Measurements from ENCODE around the gene COPS2. TPM values are rescaled to one million over a fixed set of nuclear protein-coding genes. Genes with fewer than 3 reads are reported as not detected.
A peak's percentile ranks its signal among the peaks of the same experiment; 100 is the strongest.

The COPS2 gene
- total and polyA plus RNA-seq, 2 of the 13 experiments (the other 11 are each of a cell fraction or from before 2014, with no cell fraction given), result 37.8 to 66.3 TPM

DNA sequence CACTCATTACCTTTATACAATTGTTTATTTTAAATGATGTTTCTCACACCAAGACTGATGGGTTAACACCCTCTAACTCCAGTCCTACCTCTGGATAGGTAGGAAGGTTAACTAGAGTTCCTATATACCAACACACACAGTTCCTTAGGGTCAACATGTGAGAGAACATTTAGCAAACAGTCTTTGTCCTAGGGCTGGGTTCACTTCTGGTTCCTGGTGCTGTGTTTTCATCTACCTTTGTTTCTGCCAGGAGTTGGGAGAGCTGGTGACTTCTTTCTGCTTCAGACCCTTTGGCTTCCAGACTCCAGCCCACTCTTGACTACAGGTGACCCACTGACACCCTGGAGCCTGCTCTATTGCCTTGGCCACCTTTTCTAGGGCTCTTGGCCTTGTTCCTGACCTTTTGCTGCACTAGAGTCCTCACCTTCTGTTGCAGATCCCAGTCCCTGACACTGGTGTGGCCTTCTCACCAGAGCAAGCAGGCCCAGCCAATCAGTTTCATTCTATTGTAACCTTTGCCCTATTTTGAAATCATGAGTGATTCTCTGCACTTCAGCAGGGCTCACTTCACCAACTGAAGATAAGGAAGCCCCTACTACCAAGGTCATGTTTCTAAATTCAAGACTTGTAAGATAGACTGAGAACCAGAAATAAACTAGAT lies 59.2 kb downstream of the COPS2 start (continued):
- TF ChIP-seq JARID2 (CRISPR knock-in tag; IDR thresholded peaks at IDR 0.05; ENCODE audit: insufficient replicate concordance) (no peak), CEBPG (CRISPR knock-in tag; IDR thresholded peaks at IDR 0.05) (peak; percentile 75), PCBP2 (optimal IDR thresholded peaks at IDR 0.05; ENCODE audit: low read depth, low read length, poor library complexity, severe bottlenecking) (no peak), MEF2D (CRISPR knock-in tag; IDR thresholded peaks at IDR 0.05) (no peak), ZNF678 (CRISPR knock-in tag; IDR thresholded peaks at IDR 0.05) (no peak), ZNF446 (CRISPR knock-in tag; IDR thresholded peaks at IDR 0.05) (no peak), ZNF703 (CRISPR knock-in tag; IDR thresholded peaks at IDR 0.05; ENCODE audit: borderline replicate concordance) (no peak), FOXC1 (CRISPR knock-in tag; IDR thresholded peaks at IDR 0.05; ENCODE audit: borderline replicate concordance) (no peak), ZNF562 (CRISPR knock-in tag; IDR thresholded peaks at IDR 0.05; ENCODE audit: borderline replicate concordance) (no peak), EED (CRISPR knock-in tag; IDR thresholded peaks at IDR 0.05) (no peak), PLRG1 (conservative IDR thresholded peaks at IDR 0.05) (no peak), HOXA9 (CRISPR knock-in tag; IDR thresholded peaks at IDR 0.05; ENCODE audit: borderline replicate concordance) (no peak), ISL2 (CRISPR knock-in tag; IDR thresholded peaks at IDR 0.05) (peak; percentile 20; the same call in 1 of the 2 replicates), HOXA3 (CRISPR knock-in tag; IDR thresholded peaks at IDR 0.05) (0 out of 2 replicates have a peak, but pooled peaks have one; percentile 27), DR1 (CRISPR knock-in tag; IDR thresholded peaks at IDR 0.05) (no peak), AGO1 (IDR thresholded peaks at IDR 0.05; ENCODE audit: low read depth, low read length, poor library complexity, severe bottlenecking) (no peak), HNRNPH1 (optimal IDR thresholded peaks at IDR 0.05; ENCODE audit: low read depth, low read length) (no peak), GABPB1 (CRISPR knock-in tag; IDR thresholded peaks at IDR 0.05) (no peak), ZNF775 (CRISPR knock-in tag; IDR thresholded peaks at IDR 0.05; ENCODE audit: borderline replicate concordance) (no peak), XRCC5 (optimal IDR thresholded peaks at IDR 0.05; ENCODE audit: low read length) (no peak), ZNF883 (CRISPR knock-in tag; IDR thresholded peaks at IDR 0.05; ENCODE audit: not compliant biosample characterization) (no peak), MAFF (IDR thresholded peaks at IDR 0.05; ENCODE audit: low read depth, low read length) (no peak), AGO2 (optimal IDR thresholded peaks at IDR 0.05; ENCODE audit: low read depth, low read length) (no peak), CREM (IDR thresholded peaks at IDR 0.05) (no peak; the same call in 1 of the 2 replicates), CREM (CRISPR knock-in tag; IDR thresholded peaks at IDR 0.05) (no peak), ZNF543 (CRISPR knock-in tag; IDR thresholded peaks at IDR 0.05) (no peak), NAIF1 (CRISPR knock-in tag; IDR thresholded peaks at IDR 0.05; ENCODE audit: borderline replicate concordance) (no peak), ZNF430 (CRISPR knock-in tag; IDR thresholded peaks at IDR 0.05) (no peak), NR2F1 (CRISPR knock-in tag; IDR thresholded peaks at IDR 0.05) (peak; percentile 70 to 86), ZNF569 (CRISPR knock-in tag; IDR thresholded peaks at IDR 0.05; ENCODE audit: borderline replicate concordance) (no peak), ZNF747 (CRISPR knock-in tag; IDR thresholded peaks at IDR 0.05; ENCODE audit: borderline replicate concordance) (no peak)
- TF ChIP-seq, protein P1, sequence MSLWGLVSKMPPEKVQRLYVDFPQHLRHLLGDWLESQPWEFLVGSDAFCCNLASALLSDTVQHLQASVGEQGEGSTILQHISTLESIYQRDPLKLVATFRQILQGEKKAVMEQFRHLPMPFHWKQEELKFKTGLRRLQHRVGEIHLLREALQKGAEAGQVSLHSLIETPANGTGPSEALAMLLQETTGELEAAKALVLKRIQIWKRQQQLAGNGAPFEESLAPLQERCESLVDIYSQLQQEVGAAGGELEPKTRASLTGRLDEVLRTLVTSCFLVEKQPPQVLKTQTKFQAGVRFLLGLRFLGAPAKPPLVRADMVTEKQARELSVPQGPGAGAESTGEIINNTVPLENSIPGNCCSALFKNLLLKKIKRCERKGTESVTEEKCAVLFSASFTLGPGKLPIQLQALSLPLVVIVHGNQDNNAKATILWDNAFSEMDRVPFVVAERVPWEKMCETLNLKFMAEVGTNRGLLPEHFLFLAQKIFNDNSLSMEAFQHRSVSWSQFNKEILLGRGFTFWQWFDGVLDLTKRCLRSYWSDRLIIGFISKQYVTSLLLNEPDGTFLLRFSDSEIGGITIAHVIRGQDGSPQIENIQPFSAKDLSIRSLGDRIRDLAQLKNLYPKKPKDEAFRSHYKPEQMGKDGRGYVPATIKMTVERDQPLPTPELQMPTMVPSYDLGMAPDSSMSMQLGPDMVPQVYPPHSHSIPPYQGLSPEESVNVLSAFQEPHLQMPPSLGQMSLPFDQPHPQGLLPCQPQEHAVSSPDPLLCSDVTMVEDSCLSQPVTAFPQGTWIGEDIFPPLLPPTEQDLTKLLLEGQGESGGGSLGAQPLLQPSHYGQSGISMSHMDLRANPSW (CRISPR knock-in tag; IDR thresholded peaks at IDR 0.05; ENCODE audit: borderline replicate concordance), result no peak

All from HepG2 (cell line).